ENCODE data around the gene PRXL2B. TPM values are rescaled to one million over a fixed set of nuclear protein-coding genes. Genes with fewer than 3 reads are reported as not detected.

The PRXL2B gene
- total and polyA plus RNA-seq, 10 of the 15 experiments (the other 5 are each of a cell fraction or from before 2014, with no cell fraction given) = 0.44 to 5.6 (median 4.0) TPM

DNA sequence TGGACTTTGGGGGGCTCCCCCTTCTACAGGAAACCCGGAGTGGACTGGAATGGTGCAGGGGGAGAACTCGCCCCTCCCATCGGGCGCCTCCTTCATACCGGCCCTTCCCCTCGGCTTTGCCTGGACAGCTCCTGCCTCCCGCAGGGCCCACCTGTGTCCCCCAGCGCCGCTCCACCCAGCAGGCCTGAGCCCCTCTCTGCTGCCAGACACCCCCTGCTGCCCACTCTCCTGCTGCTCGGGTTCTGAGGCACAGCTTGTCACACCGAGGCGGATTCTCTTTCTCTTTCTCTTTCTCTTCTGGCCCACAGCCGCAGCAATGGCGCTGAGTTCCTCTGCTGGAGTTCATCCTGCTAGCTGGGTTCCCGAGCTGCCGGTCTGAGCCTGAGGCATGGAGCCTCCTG is 30.3 kb upstream of the PRXL2B start, which contains the start of gene TNFRSF14 (continued):
- TF ChIP-seq, protein P1, sequence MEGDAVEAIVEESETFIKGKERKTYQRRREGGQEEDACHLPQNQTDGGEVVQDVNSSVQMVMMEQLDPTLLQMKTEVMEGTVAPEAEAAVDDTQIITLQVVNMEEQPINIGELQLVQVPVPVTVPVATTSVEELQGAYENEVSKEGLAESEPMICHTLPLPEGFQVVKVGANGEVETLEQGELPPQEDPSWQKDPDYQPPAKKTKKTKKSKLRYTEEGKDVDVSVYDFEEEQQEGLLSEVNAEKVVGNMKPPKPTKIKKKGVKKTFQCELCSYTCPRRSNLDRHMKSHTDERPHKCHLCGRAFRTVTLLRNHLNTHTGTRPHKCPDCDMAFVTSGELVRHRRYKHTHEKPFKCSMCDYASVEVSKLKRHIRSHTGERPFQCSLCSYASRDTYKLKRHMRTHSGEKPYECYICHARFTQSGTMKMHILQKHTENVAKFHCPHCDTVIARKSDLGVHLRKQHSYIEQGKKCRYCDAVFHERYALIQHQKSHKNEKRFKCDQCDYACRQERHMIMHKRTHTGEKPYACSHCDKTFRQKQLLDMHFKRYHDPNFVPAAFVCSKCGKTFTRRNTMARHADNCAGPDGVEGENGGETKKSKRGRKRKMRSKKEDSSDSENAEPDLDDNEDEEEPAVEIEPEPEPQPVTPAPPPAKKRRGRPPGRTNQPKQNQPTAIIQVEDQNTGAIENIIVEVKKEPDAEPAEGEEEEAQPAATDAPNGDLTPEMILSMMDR (IDR thresholded peaks at IDR 0.05 in 2 of 3, conservative IDR thresholded peaks at IDR 0.05 in 1 of 3; ENCODE audit: control insufficient read depth in 2 of 3, extremely low read depth in 1 of 3, insufficient read depth in 1 of 3, low read depth in 3 of 3, low read length in 3 of 3) = peak in 2 of 3 experiments; percentile 12 to 13; a peak in 2 of 6 replicates
- 0 out of 4 replicates have a peak, but pooled peaks of 1 of the 2 experiments have one; percentile 9 for TF ChIP-seq SRF (IDR thresholded peaks at IDR 0.05; ENCODE audit: low read depth in 2 of 2, low read length in 2 of 2)

DNA sequence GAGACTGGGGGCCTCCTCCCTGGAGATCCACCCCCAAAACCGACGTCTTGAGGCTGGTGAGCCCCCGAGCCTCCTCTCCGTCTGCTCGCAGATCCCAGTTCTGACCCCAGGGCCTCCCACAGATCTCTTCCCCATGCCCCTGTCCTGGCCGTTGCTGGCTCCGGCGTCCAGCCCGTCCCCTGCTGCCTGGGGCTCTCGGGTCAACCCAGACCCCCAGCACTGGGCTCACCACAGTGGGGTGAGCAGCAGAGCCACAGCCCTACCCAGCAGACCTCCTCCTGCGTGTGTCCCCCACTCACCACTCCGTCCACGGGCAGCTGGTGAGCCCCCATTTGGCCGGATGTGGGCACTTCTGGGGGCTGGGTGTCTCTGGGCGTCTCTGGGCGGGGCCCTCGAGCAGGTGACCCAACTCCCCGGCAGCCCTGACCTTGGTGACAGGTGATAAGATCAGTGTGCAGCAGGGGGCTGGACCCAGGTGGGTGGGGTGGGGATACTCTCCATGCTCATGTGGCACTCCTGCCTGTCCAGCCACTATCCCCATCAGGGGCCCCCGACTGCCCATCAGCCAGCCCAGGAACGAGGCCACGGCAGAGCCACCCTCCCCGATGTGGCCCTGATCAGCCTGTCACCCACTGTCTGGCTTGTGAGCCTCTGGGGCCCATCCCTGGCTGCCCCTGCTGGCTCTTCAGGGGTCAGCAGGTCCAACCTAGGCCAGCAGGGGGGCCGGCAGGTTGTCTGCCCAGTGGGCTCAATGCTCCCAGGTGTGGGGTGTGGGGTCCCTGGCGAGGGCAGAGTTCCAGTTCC is 29.7 kb upstream of the PRXL2B start:
- ChIA-PET SMC1A (ENCODE audit: uncharacterized antibody, unreplicated experiment) (interaction anchor here (0.9 to 4.7 kb wide), 5 partner anchors 9 to 27 kb away, joined by 3 to 39 read pairs (median 7); partner anchors contain the start of gene PRXL2B), POLR2A (interaction anchor here (0.6 to 5.5 kb wide), 5 partner anchors 9 to 27 kb away, joined by 4 to 61 read pairs (median 23); partner anchors contain the start of gene PRXL2B), RAD21 (ENCODE audit: unreplicated experiment) (interaction anchor here (1.3 to 3.3 kb wide), 8 partner anchors 8 to 163 kb away, joined by 3 to 41 read pairs (median 12); partner anchors contain the start of gene PANK4), CTCF (interaction anchor here (0.8 to 5.1 kb wide), 9 partner anchors 9 to 144 kb away, joined by 3 to 54 read pairs (median 6); partner anchors contain the start of genes PEX10 and PRXL2B)
- Histone ChIP-seq H3K4me1 (ENCODE audit: control insufficient read depth, insufficient read depth, low read length) (peaks cover 25% of the 10 kb centered on the region), H3K9me3 (replicated peaks; ENCODE audit: control insufficient read depth, insufficient read depth, low read length) (no peaks in the 10 kb centered on the region), H3K27ac (ENCODE audit: control insufficient read depth, insufficient read depth) (peak overlapping the region; percentile 99), H3K36me3 (ENCODE audit: control insufficient read depth in 2 of 2, insufficient read depth in 2 of 2, low read length in 1 of 2) (peaks cover 0 to 2% of the 10 kb centered on the region in 2 experiments; a peak in 2 of 4 replicates), H3K9ac (ENCODE audit: control insufficient read depth, insufficient read depth, low read length) (peak overlapping the region; percentile 98), H2AFZ (ENCODE audit: control insufficient read depth, low read depth, low read length) (peak overlapping the region; percentile 24), H3K79me2 (ENCODE audit: control insufficient read depth, insufficient read depth, low read length) (peaks cover 38% of the 10 kb centered on the region), H4K20me1 (ENCODE audit: control insufficient read depth, insufficient read depth) (no peaks in the 10 kb centered on the region), H3K27me3 (replicated peaks in 1 of 2; ENCODE audit: control insufficient read depth in 2 of 2, insufficient read depth in 2 of 2, low read length in 1 of 2) (no peaks in the 10 kb centered on the region), H3K4me3 (peak overlapping the region; percentile 87), H3K4me2 (ENCODE audit: control insufficient read depth, insufficient read depth) (peak overlapping the region; percentile 97)
- under 1% methylated on average over 23 of the region's 24 CpGs for WGBS (ENCODE audit: insufficient coverage, insufficient replicate concordance, low lambda C conversion rate, missing lambda C conversion rate)
- BruUV-seq (replicated peaks) = no TSS peak
- DNase-seq (ENCODE audit: low read depth, low spot score) = no peak
- ATAC-seq = peak; percentile 41
- intact Hi-C loops (cut with micrococcal nuclease; ENCODE audit: unreplicated experiment) = loop anchor here (1.0 to 5.0 kb wide), 2 partner anchors 21 to 865 kb away; no protein-coding TSS in a partner anchor
- peak; percentile 47 for FAIRE-seq
- in situ Hi-C loops (cut with MboI) = no loop called here
- 0 out of 2 replicates have a peak, but pooled peaks have one; percentile 1 for TF ChIP-seq SPI1 (IDR thresholded peaks at IDR 0.05; ENCODE audit: borderline replicate concordance, insufficient read depth, low read depth, low read length)
- no peak for TF ChIP-seq ASH2L (IDR thresholded peaks at IDR 0.05; ENCODE audit: borderline replicate concordance, low read depth)
- no peak for TF ChIP-seq IRF4 (IDR thresholded peaks at IDR 0.05; ENCODE audit: low read depth, low read length)
- no peak for TF ChIP-seq EZH2 (IDR thresholded peaks at IDR 0.05; ENCODE audit: borderline replicate concordance, control insufficient read depth, low read depth, low read length)
- no peak for TF ChIP-seq ZNF217 (IDR thresholded peaks at IDR 0.05)
- no peak for TF ChIP-seq ETV6 (conservative IDR thresholded peaks at IDR 0.05 in 1 of 2, IDR thresholded peaks at IDR 0.05 in 1 of 2; ENCODE audit: borderline replicate concordance in 1 of 2, low read depth in 1 of 2)
- TF ChIP-seq, protein P2, sequence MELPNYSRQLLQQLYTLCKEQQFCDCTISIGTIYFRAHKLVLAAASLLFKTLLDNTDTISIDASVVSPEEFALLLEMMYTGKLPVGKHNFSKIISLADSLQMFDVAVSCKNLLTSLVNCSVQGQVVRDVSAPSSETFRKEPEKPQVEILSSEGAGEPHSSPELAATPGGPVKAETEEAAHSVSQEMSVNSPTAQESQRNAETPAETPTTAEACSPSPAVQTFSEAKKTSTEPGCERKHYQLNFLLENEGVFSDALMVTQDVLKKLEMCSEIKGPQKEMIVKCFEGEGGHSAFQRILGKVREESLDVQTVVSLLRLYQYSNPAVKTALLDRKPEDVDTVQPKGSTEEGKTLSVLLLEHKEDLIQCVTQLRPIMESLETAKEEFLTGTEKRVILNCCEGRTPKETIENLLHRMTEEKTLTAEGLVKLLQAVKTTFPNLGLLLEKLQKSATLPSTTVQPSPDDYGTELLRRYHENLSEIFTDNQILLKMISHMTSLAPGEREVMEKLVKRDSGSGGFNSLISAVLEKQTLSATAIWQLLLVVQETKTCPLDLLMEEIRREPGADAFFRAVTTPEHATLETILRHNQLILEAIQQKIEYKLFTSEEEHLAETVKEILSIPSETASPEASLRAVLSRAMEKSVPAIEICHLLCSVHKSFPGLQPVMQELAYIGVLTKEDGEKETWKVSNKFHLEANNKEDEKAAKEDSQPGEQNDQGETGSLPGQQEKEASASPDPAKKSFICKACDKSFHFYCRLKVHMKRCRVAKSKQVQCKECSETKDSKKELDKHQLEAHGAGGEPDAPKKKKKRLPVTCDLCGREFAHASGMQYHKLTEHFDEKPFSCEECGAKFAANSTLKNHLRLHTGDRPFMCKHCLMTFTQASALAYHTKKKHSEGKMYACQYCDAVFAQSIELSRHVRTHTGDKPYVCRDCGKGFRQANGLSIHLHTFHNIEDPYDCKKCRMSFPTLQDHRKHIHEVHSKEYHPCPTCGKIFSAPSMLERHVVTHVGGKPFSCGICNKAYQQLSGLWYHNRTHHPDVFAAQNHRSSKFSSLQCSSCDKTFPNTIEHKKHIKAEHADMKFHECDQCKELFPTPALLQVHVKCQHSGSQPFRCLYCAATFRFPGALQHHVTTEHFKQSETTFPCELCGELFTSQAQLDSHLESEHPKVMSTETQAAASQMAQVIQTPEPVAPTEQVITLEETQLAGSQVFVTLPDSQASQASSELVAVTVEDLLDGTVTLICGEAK (IDR thresholded peaks at IDR 0.05; ENCODE audit: borderline replicate concordance) = peak; percentile 56; the same call in 1 of the 2 replicates
- TF ChIP-seq, protein P3, sequence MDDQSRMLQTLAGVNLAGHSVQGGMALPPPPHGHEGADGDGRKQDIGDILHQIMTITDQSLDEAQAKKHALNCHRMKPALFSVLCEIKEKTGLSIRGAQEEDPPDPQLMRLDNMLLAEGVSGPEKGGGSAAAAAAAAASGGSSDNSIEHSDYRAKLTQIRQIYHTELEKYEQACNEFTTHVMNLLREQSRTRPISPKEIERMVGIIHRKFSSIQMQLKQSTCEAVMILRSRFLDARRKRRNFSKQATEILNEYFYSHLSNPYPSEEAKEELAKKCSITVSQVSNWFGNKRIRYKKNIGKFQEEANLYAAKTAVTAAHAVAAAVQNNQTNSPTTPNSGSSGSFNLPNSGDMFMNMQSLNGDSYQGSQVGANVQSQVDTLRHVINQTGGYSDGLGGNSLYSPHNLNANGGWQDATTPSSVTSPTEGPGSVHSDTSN (IDR thresholded peaks at IDR 0.05; ENCODE audit: insufficient replicate concordance, low read depth, low read length) = peak; percentile 21
- no peak for TF ChIP-seq RELA (IDR thresholded peaks at IDR 0.05; ENCODE audit: borderline replicate concordance, partially characterized antibody)

All from GM12878 (cell line).